Bronchial epithelial cell (primary cell): ENCODE measurements around the gene POFUT1. TPM values are rescaled to one million over a fixed set of nuclear protein-coding genes. Genes with fewer than 3 reads are reported as not detected.
A peak's percentile ranks its signal among the peaks of the same experiment; 100 is the strongest.

Source experiments
- DNase-seq: peaks from one replicate; pipeline ENCODE4 v3.0.0-alpha.2; 2010; ENCODE audit warnings: low read depth
- FAIRE-seq: peaks from 2 replicates; lab custom pipeline; 2011; peaks lifted over from hg19 to GRCh38; lab: Jason Lieb, UNC
- H3K27me3 ChIP-seq: 2 replicates; pipeline ENCODE4 v1.5.1; 2011; ENCODE audit warnings: low read length; ENCODE audit not compliant: control insufficient read depth, insufficient read depth
- H3K36me3 ChIP-seq: 2 replicates; pipeline ENCODE4 v1.5.1; 2011; ENCODE audit warnings: low read length; ENCODE audit not compliant: control insufficient read depth, insufficient read depth
- H3K4me3 ChIP-seq: 2 replicates; pipeline ENCODE4 v1.5.1; 2011; ENCODE audit warnings: mild to moderate bottlenecking, low read depth, low read length, control low read depth
- CTCF ChIP-seq: IDR thresholded peaks from 2 replicates; pipeline ENCODE4 v1.5.1; 2011; ENCODE audit warnings: mild to moderate bottlenecking, moderate library complexity, low read length, control low read depth, inconsistent platforms; ENCODE audit not compliant: insufficient read depth, severe bottlenecking
- total RNA-seq: library from RNA; depleted of rRNA; stranded (reverse); fragments of >200 nt; gene quantifications from 2 replicates; pipeline ENCODE4 v1.2.1, GENCODE V29; 2014

POFUT1 gene
- total RNA-seq, 1 donor from 2014 or later = 27.6 TPM

DNA sequence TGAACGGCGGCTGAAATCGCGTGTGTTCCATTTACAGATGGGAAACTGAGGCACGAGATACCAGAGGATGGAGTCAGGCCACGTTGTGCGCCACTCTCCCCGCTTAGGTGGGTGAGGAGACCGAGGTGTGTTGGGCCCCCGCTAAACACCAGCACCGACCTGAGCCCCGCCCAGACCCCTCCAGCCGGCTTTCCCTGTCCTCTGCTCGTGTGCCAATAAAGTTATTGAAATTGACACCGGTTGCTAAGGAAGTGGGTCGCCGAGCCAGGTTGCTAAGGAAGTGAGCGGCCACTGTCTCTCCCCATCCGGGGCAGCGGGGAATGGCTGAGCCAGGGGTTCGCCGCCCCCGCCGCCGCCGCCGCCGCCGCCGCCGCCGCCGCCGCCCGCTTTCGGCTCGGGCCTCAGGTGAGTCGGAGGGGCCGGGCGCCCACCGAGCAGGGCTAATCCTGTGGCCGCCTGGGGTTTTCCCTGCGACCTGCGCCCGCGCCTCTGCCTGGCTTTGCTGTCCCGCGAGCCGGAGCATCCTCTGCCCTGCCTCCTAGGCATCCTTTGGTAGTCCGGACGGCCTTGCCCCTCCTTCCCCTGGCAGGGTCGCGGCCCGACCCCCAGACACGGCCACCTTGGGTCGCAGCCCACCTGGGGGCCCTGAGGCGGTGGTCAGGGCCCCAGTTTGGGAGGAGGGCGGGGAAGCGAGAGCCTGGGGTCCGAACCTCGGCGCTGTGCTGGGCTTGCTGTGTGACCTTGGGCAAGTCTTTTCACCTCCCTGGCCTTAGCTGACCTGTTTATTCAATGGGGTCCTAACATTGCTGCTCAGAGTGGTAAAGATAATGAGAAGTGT is 69.9 kb downstream of the POFUT1 start, which contains the start of gene KIF3B:
Gene KIF3B (plus strand): TSS at position 291 of the 838 bp plus-strand sequence. CDS start 32,127 bp downstream, outside the sequence.
- no peak for TF ChIP-seq CTCF
- FAIRE-seq (no peak), DNase-seq (peak; percentile 68)
- H3K27me3 ChIP-seq = no peaks in the 10 kb centered on the region
- H3K36me3 ChIP-seq = no peaks in the 10 kb centered on the region
- H3K4me3 ChIP-seq = peak within 1 kb of the TSS; percentile 79

- no peak for TF ChIP-seq CTCF
- DNase-seq (no peak), FAIRE-seq (no peak)
- Histone ChIP-seq H3K4me3 (peak overlapping the region; percentile 79), H3K36me3 (no peaks in the 10 kb centered on the region), H3K27me3 (no peaks in the 10 kb centered on the region)
Observed at GRCh38 chr20:32278199-32278643, 70.5 kb downstream of the POFUT1 start.

DNA sequence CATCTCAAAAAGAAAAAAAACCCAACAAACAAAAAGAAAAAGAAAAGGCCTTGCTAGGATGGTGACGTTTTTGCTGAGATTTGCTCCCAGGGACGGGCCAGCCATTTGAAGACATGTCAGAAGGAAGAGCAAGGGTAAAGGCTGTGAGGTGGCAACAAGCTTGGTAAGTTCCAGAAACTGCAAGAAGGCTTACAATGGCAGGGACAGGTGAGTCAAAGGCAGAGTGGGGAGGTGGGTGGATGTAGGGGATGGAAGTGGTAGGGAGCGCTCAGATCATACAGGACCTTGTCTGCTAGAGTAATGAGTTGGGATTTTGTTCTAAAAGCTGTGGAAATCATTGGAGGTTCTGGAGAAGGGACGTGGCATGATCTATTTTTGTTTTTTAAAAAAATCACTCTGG is 74.0 kb downstream of the POFUT1 start:
- TF ChIP-seq CTCF = no peak
- H3K4me3 ChIP-seq = no peak overlapping the region
- no peaks in the 10 kb centered on the region for H3K36me3 ChIP-seq
- FAIRE-seq (no peak), DNase-seq (no peak)
- H3K27me3 ChIP-seq = no peaks in the 10 kb centered on the region

DNA sequence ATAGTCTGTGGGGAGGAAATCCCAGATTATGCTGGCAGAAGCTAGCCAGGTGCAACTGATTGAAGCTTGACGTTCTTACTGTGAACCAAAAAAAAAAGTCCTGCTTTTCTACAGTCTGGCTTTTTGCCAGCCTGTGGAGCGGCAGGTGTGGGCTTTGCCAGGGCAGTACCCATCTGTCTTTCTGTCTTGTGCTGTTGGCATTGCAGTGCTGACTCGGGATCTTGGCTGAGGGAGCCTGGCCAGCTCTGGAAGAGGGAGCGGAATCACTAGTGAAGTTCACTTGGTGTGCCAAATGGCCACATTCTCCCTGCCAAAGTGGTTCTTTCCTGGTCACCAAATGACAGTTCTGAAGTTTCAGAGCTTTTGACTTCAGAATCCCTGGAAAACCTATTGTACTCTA is 74.8 kb downstream of the POFUT1 start:
- DNase-seq (no peak), FAIRE-seq (no peak)
- Histone ChIP-seq H3K4me3 (no peak overlapping the region), H3K36me3 (no peaks in the 10 kb centered on the region), H3K27me3 (no peaks in the 10 kb centered on the region)
- TF ChIP-seq CTCF = no peak

- FAIRE-seq (no peak), DNase-seq (no peak)
- H3K36me3 ChIP-seq = no peaks in the 10 kb centered on the region
- H3K4me3 ChIP-seq = no peak overlapping the region
- no peaks in the 10 kb centered on the region for H3K27me3 ChIP-seq
- no peak for TF ChIP-seq CTCF
Observed at GRCh38 chr20:32285082-32285620, 77.5 kb downstream of the POFUT1 start.
